Measurements from ENCODE around the gene ZBTB11. TPM values are rescaled to one million over a fixed set of nuclear protein-coding genes. Genes with fewer than 3 reads are reported as not detected.

Gene ZBTB11
- total and polyA plus RNA-seq, 2 of the 13 experiments (the other 11 are each of a cell fraction or from before 2014, with no cell fraction given) = 5.9 to 18.1 TPM

- TF ChIP-seq ZSCAN12 (CRISPR knock-in tag; IDR thresholded peaks at IDR 0.05) (no peak), TGIF2 (CRISPR knock-in tag; IDR thresholded peaks at IDR 0.05) (peak; percentile 34; the same call in 1 of the 2 replicates), PHF5A (CRISPR knock-in tag; IDR thresholded peaks at IDR 0.05; ENCODE audit: low read depth, unreplicated experiment) (no peak), THYN1 (CRISPR knock-in tag; IDR thresholded peaks at IDR 0.05; ENCODE audit: borderline replicate concordance, low read depth) (no peak), MED13 (CRISPR knock-in tag; IDR thresholded peaks at IDR 0.05) (0 out of 2 replicates have a peak, but pooled peaks have one; percentile 54), ATF6 (CRISPR knock-in tag; conservative IDR thresholded peaks at IDR 0.05) (no peak), GFI1 (CRISPR knock-in tag; IDR thresholded peaks at IDR 0.05; ENCODE audit: borderline replicate concordance) (no peak), ZSCAN30 (CRISPR knock-in tag; IDR thresholded peaks at IDR 0.05) (no peak), ZNF136 (CRISPR knock-in tag; IDR thresholded peaks at IDR 0.05; ENCODE audit: low read depth) (peak; percentile 75; the same call in 1 of the 2 replicates), SIX1 (CRISPR knock-in tag; IDR thresholded peaks at IDR 0.05; ENCODE audit: borderline replicate concordance) (no peak), ISX (CRISPR knock-in tag; conservative IDR thresholded peaks at IDR 0.05) (no peak), ZNF335 (CRISPR knock-in tag; IDR thresholded peaks at IDR 0.05) (0 out of 2 replicates have a peak, but pooled peaks have one; percentile 44), ZNF674 (CRISPR knock-in tag; IDR thresholded peaks at IDR 0.05; ENCODE audit: low read depth) (no peak), THRA (CRISPR knock-in tag; IDR thresholded peaks at IDR 0.05; ENCODE audit: borderline replicate concordance) (no peak; the same call in 1 of the 2 replicates), ZNF264 (CRISPR knock-in tag; IDR thresholded peaks at IDR 0.05) (peak; percentile 60), ZNF225 (CRISPR knock-in tag; IDR thresholded peaks at IDR 0.05) (peak; percentile 78; the same call in 1 of the 2 replicates), SSRP1 (CRISPR knock-in tag; IDR thresholded peaks at IDR 0.05) (no peak), HNRNPL (IDR thresholded peaks at IDR 0.05; ENCODE audit: low read depth, low read length) (no peak), ZNF503 (CRISPR knock-in tag; IDR thresholded peaks at IDR 0.05) (0 out of 2 replicates have a peak, but pooled peaks have one; percentile 54), ZEB1 (IDR thresholded peaks at IDR 0.05; ENCODE audit: insufficient replicate concordance, low read depth) (no peak), ZIK1 (CRISPR knock-in tag; IDR thresholded peaks at IDR 0.05; ENCODE audit: borderline replicate concordance, low read depth) (no peak), NR2F1 (CRISPR knock-in tag; IDR thresholded peaks at IDR 0.05) (no peak)
- TF ChIP-seq, protein P1, sequence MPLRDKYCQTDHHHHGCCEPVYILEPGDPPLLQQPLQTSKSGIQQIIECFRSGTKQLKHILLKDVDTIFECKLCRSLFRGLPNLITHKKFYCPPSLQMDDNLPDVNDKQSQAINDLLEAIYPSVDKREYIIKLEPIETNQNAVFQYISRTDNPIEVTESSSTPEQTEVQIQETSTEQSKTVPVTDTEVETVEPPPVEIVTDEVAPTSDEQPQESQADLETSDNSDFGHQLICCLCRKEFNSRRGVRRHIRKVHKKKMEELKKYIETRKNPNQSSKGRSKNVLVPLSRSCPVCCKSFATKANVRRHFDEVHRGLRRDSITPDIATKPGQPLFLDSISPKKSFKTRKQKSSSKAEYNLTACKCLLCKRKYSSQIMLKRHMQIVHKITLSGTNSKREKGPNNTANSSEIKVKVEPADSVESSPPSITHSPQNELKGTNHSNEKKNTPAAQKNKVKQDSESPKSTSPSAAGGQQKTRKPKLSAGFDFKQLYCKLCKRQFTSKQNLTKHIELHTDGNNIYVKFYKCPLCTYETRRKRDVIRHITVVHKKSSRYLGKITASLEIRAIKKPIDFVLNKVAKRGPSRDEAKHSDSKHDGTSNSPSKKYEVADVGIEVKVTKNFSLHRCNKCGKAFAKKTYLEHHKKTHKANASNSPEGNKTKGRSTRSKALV (CRISPR knock-in tag; IDR thresholded peaks at IDR 0.05) = peak; percentile 95
Measured at GRCh38 chr3:101676765-101677435, at the start of gene ZBTB11 (continued).

Measured in HepG2 (cell line).